ENCODE results near the gene DBT.
"Not testable (repeated sequence)": the region's sequence is repeated elsewhere in the genome, so short reads cannot be mapped to it uniquely, and the experiment has no call there.

DBT gene

GRCh38 chr1:100250807-100251206 is 1.2 kb upstream of the DBT start:
- no peak for DNase-seq (ENCODE audit: low read depth)

- DNase-seq (ENCODE audit: low read depth) = no peak
Observed at GRCh38 chr1:100250264-100250663, 630 bp upstream of the DBT start.

GRCh38 chr1:100249155-100249536 is 488 bp downstream of the DBT start:
- no peak for DNase-seq (ENCODE audit: low read depth)

GRCh38 chr1:100246738-100247137 is 2.9 kb downstream of the DBT start:
- DNase-seq (ENCODE audit: low read depth) = no peak

- no peak for DNase-seq (ENCODE audit: low read depth)
Observed at GRCh38 chr1:100240631-100241030, 9.0 kb downstream of the DBT start.

- no peak for DNase-seq (ENCODE audit: low read depth)
Observed at GRCh38 chr1:100239961-100240360, 9.7 kb downstream of the DBT start.

GRCh38 chr1:100237091-100237490 is 12.5 kb downstream of the DBT start:
- no peak for DNase-seq (ENCODE audit: low read depth)

- no peak for DNase-seq (ENCODE audit: low read depth)
Observed at GRCh38 chr1:100234432-100234831, 15.2 kb downstream of the DBT start.

GRCh38 chr1:100233566-100233965 is 16.1 kb downstream of the DBT start:
- DNase-seq (ENCODE audit: low read depth) = not testable (repeated sequence)

GRCh38 chr1:100232156-100232555 is 17.5 kb downstream of the DBT start:
- no peak for DNase-seq (ENCODE audit: low read depth)

- DNase-seq (ENCODE audit: low read depth) = no peak
Observed at GRCh38 chr1:100231721-100232120, 17.9 kb downstream of the DBT start.

- no peak for DNase-seq (ENCODE audit: low read depth)
Observed at GRCh38 chr1:100230765-100231164, 18.9 kb downstream of the DBT start.

GRCh38 chr1:100229681-100230443 is 19.8 kb downstream of the DBT start:
- DNase-seq (ENCODE audit: low read depth) = no peak

GRCh38 chr1:100222428-100222827 is 27.2 kb downstream of the DBT start:
- DNase-seq (ENCODE audit: low read depth) = no peak

- DNase-seq (ENCODE audit: low read depth) = no peak
Observed at GRCh38 chr1:100219883-100220282, 29.8 kb downstream of the DBT start.

- DNase-seq (ENCODE audit: low read depth) = no peak
Observed at GRCh38 chr1:100219457-100219856, 30.2 kb downstream of the DBT start.

- no peak for DNase-seq (ENCODE audit: low read depth)
Observed at GRCh38 chr1:100217834-100218233, 31.8 kb downstream of the DBT start.

- DNase-seq (ENCODE audit: low read depth) = no peak
Observed at GRCh38 chr1:100215101-100215500, 34.5 kb downstream of the DBT start.

GRCh38 chr1:100213141-100213540 is 36.5 kb downstream of the DBT start:
- DNase-seq (ENCODE audit: low read depth) = no peak

GRCh38 chr1:100206301-100206700 is 43.3 kb downstream of the DBT start:
- DNase-seq (ENCODE audit: low read depth) = no peak

GRCh38 chr1:100205593-100205992 is 44.0 kb downstream of the DBT start:
- DNase-seq (ENCODE audit: low read depth) = not testable (repeated sequence)

GRCh38 chr1:100205103-100205502 is 44.5 kb downstream of the DBT start:
- DNase-seq (ENCODE audit: low read depth) = not testable (repeated sequence)

GRCh38 chr1:100202703-100203102 is 46.9 kb downstream of the DBT start:
- not testable (repeated sequence) for DNase-seq (ENCODE audit: low read depth)

GRCh38 chr1:100200060-100200459 is 49.6 kb downstream of the DBT start:
- DNase-seq (ENCODE audit: low read depth) = not testable (repeated sequence)
